Fibroblast of lung (primary cell): ENCODE results near the gene IZUMO3. TPM values are rescaled to one million over a fixed set of nuclear protein-coding genes. Genes with fewer than 3 reads are reported as not detected.

Source experiments
- DNase-seq, 2 donors: peaks; one replicate each; pipeline versions ENCODE4 v3.0.0 to v3.0.0-alpha.2; 2010; ENCODE audit warnings: low read depth in 2 of 2
- H2AFZ ChIP-seq: 2 replicates; pipeline ENCODE4 v1.5.1; 2012; ENCODE audit warnings: low read length, control low read depth, inconsistent platforms
- H3K27ac ChIP-seq: 2 replicates; pipeline ENCODE4 v1.5.1; 2011; ENCODE audit warnings: low read length, control low read depth; ENCODE audit not compliant: insufficient read depth
- H3K27me3 ChIP-seq: 2 replicates; pipeline ENCODE4 v1.5.1; 2011; ENCODE audit warnings: mild to moderate bottlenecking, low read length; ENCODE audit not compliant: control insufficient read depth, insufficient read depth
- H3K36me3 ChIP-seq: 2 replicates; pipeline ENCODE4 v1.5.1; 2011; ENCODE audit warnings: low read length; ENCODE audit not compliant: control insufficient read depth, insufficient read depth
- H3K4me1 ChIP-seq: 2 replicates; pipeline ENCODE4 v1.5.1; 2011; ENCODE audit warnings: low read length; ENCODE audit not compliant: control insufficient read depth, insufficient read depth; ENCODE audit errors: extremely low read depth
- H3K4me2 ChIP-seq: 2 replicates; pipeline ENCODE4 v1.5.1; 2011; ENCODE audit warnings: low read length, control low read depth; ENCODE audit not compliant: insufficient read depth; ENCODE audit errors: extremely low read depth
- H3K4me3 ChIP-seq, 4 experiments: fragments of 200-600 bp in 1 of 4; sonication (generic) in 1 of 4; replicated peaks in 1 of 4; 2 replicates each; pipeline ENCODE4 v1.5.1; 2011 to 2016; ENCODE audit warnings: low read length in 4 of 4, low read depth in 3 of 4, mild to moderate bottlenecking in 3 of 4, control low read depth in 2 of 4, inconsistent platforms in 1 of 4, mixed read lengths in 1 of 4; ENCODE audit not compliant: insufficient read depth in 1 of 4; ENCODE audit errors: control extremely low read depth in 1 of 4
- H3K79me2 ChIP-seq: 2 replicates; pipeline ENCODE4 v1.5.1; 2012; ENCODE audit warnings: mild to moderate bottlenecking, low read length, inconsistent platforms; ENCODE audit not compliant: control insufficient read depth, insufficient read depth
- H3K9ac ChIP-seq: 2 replicates; pipeline ENCODE4 v1.5.1; 2011; ENCODE audit warnings: mild to moderate bottlenecking, low read length, control low read depth; ENCODE audit not compliant: insufficient read depth
- H3K9me3 ChIP-seq: 2 replicates; pipeline ENCODE4 v1.5.1; 2012; ENCODE audit warnings: low read depth, low read length; ENCODE audit not compliant: control insufficient read depth, insufficient read depth
- H4K20me1 ChIP-seq: 2 replicates; pipeline ENCODE4 v1.5.1; 2011; ENCODE audit warnings: low read length; ENCODE audit not compliant: control insufficient read depth, insufficient read depth; ENCODE audit errors: extremely low read depth
- EZH2 ChIP-seq: IDR thresholded peaks from 2 replicates; pipeline ENCODE4 v1.5.1; 2012; ENCODE audit warnings: low read length, control low read depth, mild to moderate bottlenecking; ENCODE audit errors: missing control alignments
- polyA plus RNA-seq, 2 donors: library from polyadenylated mRNA; depleted of rRNA in 1 of 2; stranded (reverse) in 1 of 2; unstranded in 1 of 2; fragments of >200 nt; gene quantifications; 2 replicates each; pipeline ENCODE4 v1.2.1, GENCODE V29; 2011 to 2012; ENCODE audit warnings: missing spikeins in 1 of 2
- total RNA-seq: library from RNA; depleted of rRNA; stranded (reverse); fragments of >200 nt; gene quantifications from 2 replicates; pipeline ENCODE4 v1.2.1, GENCODE V29; 2014
- TF ChIP-seq, protein P1 (sequence below), 2 donors: IDR thresholded peaks in 1 of 2; conservative IDR thresholded peaks in 1 of 2; 1 replicate in 1 of 2; 2 replicates in 1 of 2; pipeline ENCODE4 v1.5.1; 2011 to 2012; ENCODE audit warnings: low read length in 2 of 2, control low read depth in 1 of 2, inconsistent platforms in 1 of 2, low read depth in 1 of 2, mild to moderate bottlenecking in 1 of 2

IZUMO3 gene
- total and polyA plus RNA-seq, 2 donors (not counting 1 experiment from before 2014, with no cell fraction given), result not detected

DNA sequence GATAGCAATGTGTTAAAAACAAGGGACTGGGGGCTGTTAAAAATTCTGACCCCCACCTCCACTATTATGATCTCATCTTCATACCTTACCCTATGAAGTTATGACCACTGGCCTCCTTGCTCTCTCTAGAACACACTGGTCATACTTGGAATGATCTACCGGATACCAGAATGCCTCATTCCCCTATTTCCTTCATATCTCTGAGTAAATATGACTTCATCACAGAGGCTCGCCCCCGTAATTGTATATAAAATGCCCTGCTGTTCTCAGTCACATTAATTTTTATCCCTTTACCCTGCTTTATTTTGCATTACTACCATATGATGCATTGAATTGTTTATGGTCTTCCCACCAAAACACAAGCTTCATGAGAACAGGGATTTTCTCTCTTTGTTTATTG, 29.2 kb downstream of the IZUMO3 start:
- Histone ChIP-seq H3K4me1 (no peaks in the 10 kb centered on the region), H3K4me2 (no peak overlapping the region), H3K79me2 (no peaks in the 10 kb centered on the region), H3K36me3 (no peaks in the 10 kb centered on the region), H3K9me3 (no peaks in the 10 kb centered on the region), H4K20me1 (no peaks in the 10 kb centered on the region), H3K9ac (no peak overlapping the region), H3K27ac (no peak overlapping the region), H3K27me3 (no peaks in the 10 kb centered on the region), H3K4me3 (no peak overlapping the region), H2AFZ (no peak overlapping the region)
- DNase-seq, result no peak
- no peak for TF ChIP-seq EZH2
- TF ChIP-seq, protein P1, sequence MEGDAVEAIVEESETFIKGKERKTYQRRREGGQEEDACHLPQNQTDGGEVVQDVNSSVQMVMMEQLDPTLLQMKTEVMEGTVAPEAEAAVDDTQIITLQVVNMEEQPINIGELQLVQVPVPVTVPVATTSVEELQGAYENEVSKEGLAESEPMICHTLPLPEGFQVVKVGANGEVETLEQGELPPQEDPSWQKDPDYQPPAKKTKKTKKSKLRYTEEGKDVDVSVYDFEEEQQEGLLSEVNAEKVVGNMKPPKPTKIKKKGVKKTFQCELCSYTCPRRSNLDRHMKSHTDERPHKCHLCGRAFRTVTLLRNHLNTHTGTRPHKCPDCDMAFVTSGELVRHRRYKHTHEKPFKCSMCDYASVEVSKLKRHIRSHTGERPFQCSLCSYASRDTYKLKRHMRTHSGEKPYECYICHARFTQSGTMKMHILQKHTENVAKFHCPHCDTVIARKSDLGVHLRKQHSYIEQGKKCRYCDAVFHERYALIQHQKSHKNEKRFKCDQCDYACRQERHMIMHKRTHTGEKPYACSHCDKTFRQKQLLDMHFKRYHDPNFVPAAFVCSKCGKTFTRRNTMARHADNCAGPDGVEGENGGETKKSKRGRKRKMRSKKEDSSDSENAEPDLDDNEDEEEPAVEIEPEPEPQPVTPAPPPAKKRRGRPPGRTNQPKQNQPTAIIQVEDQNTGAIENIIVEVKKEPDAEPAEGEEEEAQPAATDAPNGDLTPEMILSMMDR (conservative IDR thresholded peaks at IDR 0.05 in 1 of 2, IDR thresholded peaks at IDR 0.05 in 1 of 2; ENCODE audit: low read depth in 1 of 2, low read length in 2 of 2), result no peak

DNA sequence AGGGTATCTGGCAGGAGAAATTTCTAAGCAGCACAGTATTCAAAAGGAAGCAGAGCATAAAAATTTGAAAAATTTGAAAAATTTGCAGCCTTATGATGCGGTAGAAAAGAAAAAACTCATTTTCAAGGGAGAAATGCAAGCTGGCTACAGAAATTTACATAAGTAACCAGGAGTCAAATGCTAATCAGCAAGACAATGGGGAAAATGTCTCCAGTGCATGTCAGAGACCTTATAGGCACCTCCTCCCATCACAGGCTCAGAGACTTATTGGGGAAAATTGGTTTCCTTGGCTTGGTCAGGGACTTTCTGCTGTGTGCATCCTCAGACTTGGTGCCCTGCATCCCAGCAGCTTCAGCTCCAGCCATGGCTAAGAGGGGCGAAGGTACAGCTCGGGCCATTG, 35.8 kb downstream of the IZUMO3 start:
- no peak for DNase-seq
- H3K27ac ChIP-seq, result no peak overlapping the region
- no peak overlapping the region for H3K4me2 ChIP-seq
- no peaks in the 10 kb centered on the region for H4K20me1 ChIP-seq
- no peaks in the 10 kb centered on the region for H3K27me3 ChIP-seq
- TF ChIP-seq, protein P1 (conservative IDR thresholded peaks at IDR 0.05 in 1 of 2, IDR thresholded peaks at IDR 0.05 in 1 of 2; ENCODE audit: low read depth in 1 of 2, low read length in 2 of 2), result no peak
- no peak for TF ChIP-seq EZH2
- H3K9me3 ChIP-seq, result no peaks in the 10 kb centered on the region
- no peak overlapping the region for H3K4me3 ChIP-seq
- no peaks in the 10 kb centered on the region for H3K79me2 ChIP-seq
- no peak overlapping the region for H2AFZ ChIP-seq
- H3K36me3 ChIP-seq, result no peaks in the 10 kb centered on the region
- H3K9ac ChIP-seq, result no peak overlapping the region
- H3K4me1 ChIP-seq, result no peaks in the 10 kb centered on the region

- Histone ChIP-seq H3K4me1 (no peaks in the 10 kb centered on the region), H3K9me3 (no peaks in the 10 kb centered on the region), H3K27me3 (no peaks in the 10 kb centered on the region), H4K20me1 (no peaks in the 10 kb centered on the region), H2AFZ (no peak overlapping the region), H3K9ac (no peak overlapping the region), H3K4me3 (no peak overlapping the region), H3K79me2 (no peaks in the 10 kb centered on the region), H3K36me3 (no peaks in the 10 kb centered on the region), H3K27ac (no peak overlapping the region), H3K4me2 (no peak overlapping the region)
- TF ChIP-seq EZH2, result no peak
- TF ChIP-seq, protein P1 (conservative IDR thresholded peaks at IDR 0.05 in 1 of 2, IDR thresholded peaks at IDR 0.05 in 1 of 2; ENCODE audit: low read depth in 1 of 2, low read length in 2 of 2), result no peak
- DNase-seq, result no peak
Measured at GRCh38 chr9:24504521-24504920, 41.2 kb downstream of the IZUMO3 start.
